GM23338 (cell line): ENCODE measurements around the gene PPP4R2. TPM values are rescaled to one million over a fixed set of nuclear protein-coding genes. Genes with fewer than 3 reads are reported as not detected.

Experiments used
- ATAC-seq: fragments of 200-7000 bp; cut with Tn5 transposase; 3 replicates; pipeline ENCODE4 v1.9.1; 2020
- DNase-seq: peaks from one replicate; pipeline ENCODE4 v3.0.0-alpha.2; 2015; ENCODE audit warnings: low spot score
- H2AFZ ChIP-seq: fragments of 200-600 bp; sonication (generic); 2 replicates; pipeline ENCODE4 v1.8.0; 2016; ENCODE audit warnings: antibody characterized with exemption, mild to moderate bottlenecking, moderate library complexity
- H3F3A ChIP-seq: fragments of 200-600 bp; sonication (generic); replicated peaks from 2 replicates; pipeline ENCODE4 v1.8.0; 2017; ENCODE audit warnings: antibody characterized with exemption, mixed run types, low read depth
- H3K27ac ChIP-seq: fragments of 200-600 bp; sonication (generic); 2 replicates; pipeline ENCODE4 v1.6.1; 2016; ENCODE audit warnings: low read depth
- H3K27me3 ChIP-seq: fragments of 200-600 bp; sonication (generic); 2 replicates; pipeline ENCODE4 v1.8.0; 2016; ENCODE audit warnings: mild to moderate bottlenecking, mixed run types, moderate library complexity; ENCODE audit not compliant: insufficient read depth
- H3K36me3 ChIP-seq: fragments of 200-600 bp; sonication (generic); 2 replicates; pipeline ENCODE4 v1.8.0; 2016; ENCODE audit warnings: mild to moderate bottlenecking; ENCODE audit not compliant: insufficient read depth
- H3K4me1 ChIP-seq: fragments of 200-600 bp; sonication (generic); 2 replicates; pipeline ENCODE4 v1.8.0; 2016; ENCODE audit warnings: mild to moderate bottlenecking, moderate library complexity; ENCODE audit not compliant: insufficient read depth
- H3K4me2 ChIP-seq: fragments of 200-600 bp; sonication (generic); 2 replicates; pipeline ENCODE4 v1.7.1; 2017; ENCODE audit warnings: mixed run types
- H3K4me3 ChIP-seq: fragments of 200-600 bp; sonication (generic); 2 replicates; pipeline ENCODE4 v1.6.1; 2016; ENCODE audit warnings: mixed run types
- H3K79me2 ChIP-seq: fragments of 200-600 bp; sonication (generic); replicated peaks from 2 replicates; pipeline ENCODE4 v1.8.0; 2017; ENCODE audit warnings: mild to moderate bottlenecking; ENCODE audit not compliant: insufficient read depth
- H3K9me2 ChIP-seq: fragments of 200-600 bp; sonication (generic); 2 replicates; pipeline ENCODE4 v1.8.0; 2017; ENCODE audit not compliant: insufficient read depth
- H4K20me1 ChIP-seq: fragments of 200-600 bp; sonication (generic); replicated peaks from 2 replicates; pipeline ENCODE4 v1.8.0; 2017; ENCODE audit warnings: mild to moderate bottlenecking; ENCODE audit not compliant: insufficient read depth
- H3K27ac Mint-ChIP-seq: 2 replicates; pipeline ENCODE4 v1.8.0; 2020; ENCODE audit warnings: inconsistent platforms, mild to moderate bottlenecking, moderate library complexity, mixed read lengths
- H3K27me3 Mint-ChIP-seq: 3 replicates; pipeline ENCODE4 v1.8.0; 2022; ENCODE audit warnings: low read depth, mild to moderate bottlenecking, moderate library complexity, mixed read lengths, inconsistent platforms; ENCODE audit not compliant: insufficient read depth, poor library complexity
- H3K36me3 Mint-ChIP-seq: 3 replicates; pipeline ENCODE4 v1.8.0; 2021; ENCODE audit warnings: low read depth, mild to moderate bottlenecking, inconsistent platforms, moderate library complexity, mixed read lengths
- H3K4me1 Mint-ChIP-seq: 3 replicates; pipeline ENCODE4 v1.8.0; 2020; ENCODE audit warnings: mild to moderate bottlenecking, inconsistent platforms, mixed read lengths
- H3K4me3 Mint-ChIP-seq: 3 replicates; pipeline ENCODE4 v1.8.0; 2021; ENCODE audit warnings: moderate library complexity, mild to moderate bottlenecking, inconsistent platforms, mixed read lengths
- H3K9me3 Mint-ChIP-seq: 3 replicates; pipeline ENCODE4 v1.8.0; 2020; ENCODE audit warnings: moderate library complexity, mild to moderate bottlenecking, inconsistent platforms, mixed read lengths
- CREB1 ChIP-seq: fragments of 250-450 bp; sonication (Bioruptor Pico); IDR thresholded peaks from 2 replicates; pipeline ENCODE4 v1.5.0; 2020; ENCODE audit warnings: low read depth, mild to moderate bottlenecking, moderate library complexity
- CTCF ChIP-seq, 2 experiments: fragments of 200-600 bp in 1 of 2; sonication (generic) in 1 of 2; conservative IDR thresholded peaks; 2 replicates each; pipeline versions ENCODE4 v1.5.1 to v1.6.1; 2016 to 2017; ENCODE audit warnings: antibody characterized with exemption in 2 of 2, low read depth in 2 of 2, mild to moderate bottlenecking in 2 of 2, moderate library complexity in 1 of 2
- ETS1 ChIP-seq: IDR thresholded peaks from 2 replicates; pipeline ENCODE4 v1.6.1; 2016; ENCODE audit warnings: antibody characterized with exemption
- EZH2phosphoT487 ChIP-seq: fragments of 200-600 bp; sonication (generic); IDR thresholded peaks from one replicate; pipeline ENCODE4 v1.8.1; 2018; ENCODE audit warnings: antibody characterized with exemption; ENCODE audit not compliant: unreplicated experiment
- POLR2AphosphoS5 ChIP-seq: IDR thresholded peaks from 2 replicates; pipeline ENCODE4 v1.6.1; 2016; ENCODE audit warnings: antibody characterized with exemption, low read depth
- STAT1 ChIP-seq: IDR thresholded peaks from one replicate; pipeline ENCODE4 v1.6.1; 2016; ENCODE audit warnings: antibody characterized with exemption; ENCODE audit not compliant: unreplicated experiment
- ZNF114 ChIP-seq: fragments of 250-450 bp; sonication (Bioruptor Pico); IDR thresholded peaks from 2 replicates; pipeline ENCODE4 v1.5.0; 2020; ENCODE audit warnings: mild to moderate bottlenecking, moderate library complexity
- ZNF331 ChIP-seq: fragments of 250-450 bp; sonication (Bioruptor Pico); IDR thresholded peaks from 2 replicates; pipeline ENCODE4 v1.5.0; 2020; ENCODE audit warnings: low read depth, mild to moderate bottlenecking, moderate library complexity
- polyA plus RNA-seq: library from polyadenylated mRNA; unstranded; fragments of >200 nt; fragmentation: Nextera tagmentation; extraction: Ambion mirVana; gene quantifications from 2 replicates; pipeline ENCODE4 v1.2.1, GENCODE V29; 2016
- total RNA-seq: library from RNA; depleted of rRNA; stranded (reverse); fragments of >200 nt; shearing (Covaris generic); gene quantifications from 2 replicates; pipeline ENCODE4 v1.2.3, GENCODE V29; 2014
- TF ChIP-seq, protein P1 (sequence below): IDR thresholded peaks from one replicate; pipeline ENCODE4 v1.6.1; 2018; ENCODE audit warnings: antibody characterized with exemption; ENCODE audit not compliant: unreplicated experiment

PPP4R2 gene
- total and polyA plus RNA-seq, 2 experiments from 2014 or later, result 62.7 to 117 TPM

- TF ChIP-seq, protein P1, sequence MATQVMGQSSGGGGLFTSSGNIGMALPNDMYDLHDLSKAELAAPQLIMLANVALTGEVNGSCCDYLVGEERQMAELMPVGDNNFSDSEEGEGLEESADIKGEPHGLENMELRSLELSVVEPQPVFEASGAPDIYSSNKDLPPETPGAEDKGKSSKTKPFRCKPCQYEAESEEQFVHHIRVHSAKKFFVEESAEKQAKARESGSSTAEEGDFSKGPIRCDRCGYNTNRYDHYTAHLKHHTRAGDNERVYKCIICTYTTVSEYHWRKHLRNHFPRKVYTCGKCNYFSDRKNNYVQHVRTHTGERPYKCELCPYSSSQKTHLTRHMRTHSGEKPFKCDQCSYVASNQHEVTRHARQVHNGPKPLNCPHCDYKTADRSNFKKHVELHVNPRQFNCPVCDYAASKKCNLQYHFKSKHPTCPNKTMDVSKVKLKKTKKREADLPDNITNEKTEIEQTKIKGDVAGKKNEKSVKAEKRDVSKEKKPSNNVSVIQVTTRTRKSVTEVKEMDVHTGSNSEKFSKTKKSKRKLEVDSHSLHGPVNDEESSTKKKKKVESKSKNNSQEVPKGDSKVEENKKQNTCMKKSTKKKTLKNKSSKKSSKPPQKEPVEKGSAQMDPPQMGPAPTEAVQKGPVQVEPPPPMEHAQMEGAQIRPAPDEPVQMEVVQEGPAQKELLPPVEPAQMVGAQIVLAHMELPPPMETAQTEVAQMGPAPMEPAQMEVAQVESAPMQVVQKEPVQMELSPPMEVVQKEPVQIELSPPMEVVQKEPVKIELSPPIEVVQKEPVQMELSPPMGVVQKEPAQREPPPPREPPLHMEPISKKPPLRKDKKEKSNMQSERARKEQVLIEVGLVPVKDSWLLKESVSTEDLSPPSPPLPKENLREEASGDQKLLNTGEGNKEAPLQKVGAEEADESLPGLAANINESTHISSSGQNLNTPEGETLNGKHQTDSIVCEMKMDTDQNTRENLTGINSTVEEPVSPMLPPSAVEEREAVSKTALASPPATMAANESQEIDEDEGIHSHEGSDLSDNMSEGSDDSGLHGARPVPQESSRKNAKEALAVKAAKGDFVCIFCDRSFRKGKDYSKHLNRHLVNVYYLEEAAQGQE, result no peak
- TF ChIP-seq EZH2phosphoT487 (no peak), ZNF114 (CRISPR knock-in tag) (no peak)
Observed at GRCh38 chr3:73043414-73043813, 46.8 kb downstream of the PPP4R2 start (continued).

- H3K36me3 Mint-ChIP-seq, result peaks cover 25% of the 10 kb centered on the region; the same call in 2 of the 3 replicates
- H3K27me3 ChIP-seq, result no peaks in the 10 kb centered on the region
- H3K27ac Mint-ChIP-seq, result 0 out of 2 replicates have a peak overlapping the region, but pooled peaks have one; percentile 65
- TF ChIP-seq POLR2AphosphoS5 (no peak), ZNF331 (CRISPR knock-in tag) (no peak)
- peaks cover 53% of the 10 kb centered on the region for H3K4me1 ChIP-seq
- H3K36me3 ChIP-seq, result no peaks in the 10 kb centered on the region
- peak overlapping the region; percentile 28 for H3K27ac ChIP-seq
- H2AFZ ChIP-seq, result no peak overlapping the region
- H3F3A ChIP-seq, result no peaks in the 10 kb centered on the region
- ATAC-seq (peak; percentile 40), DNase-seq (no peak)
- H3K79me2 ChIP-seq, result no peaks in the 10 kb centered on the region; the same call in 1 of the 2 replicates
- no peak overlapping the region for H3K4me3 Mint-ChIP-seq
- H3K4me1 Mint-ChIP-seq, result peaks cover 62% of the 10 kb centered on the region
- H3K4me3 ChIP-seq, result no peak overlapping the region
- no peaks in the 10 kb centered on the region for H3K27me3 Mint-ChIP-seq
- H4K20me1 ChIP-seq, result peaks cover 54% of the 10 kb centered on the region
- H3K9me3 Mint-ChIP-seq, result no peaks in the 10 kb centered on the region
- no peak overlapping the region for H3K4me2 ChIP-seq
- H3K9me2 ChIP-seq, result no peaks in the 10 kb centered on the region
Observed at GRCh38 chr3:73045391-73045790, 48.8 kb downstream of the PPP4R2 start.

DNA sequence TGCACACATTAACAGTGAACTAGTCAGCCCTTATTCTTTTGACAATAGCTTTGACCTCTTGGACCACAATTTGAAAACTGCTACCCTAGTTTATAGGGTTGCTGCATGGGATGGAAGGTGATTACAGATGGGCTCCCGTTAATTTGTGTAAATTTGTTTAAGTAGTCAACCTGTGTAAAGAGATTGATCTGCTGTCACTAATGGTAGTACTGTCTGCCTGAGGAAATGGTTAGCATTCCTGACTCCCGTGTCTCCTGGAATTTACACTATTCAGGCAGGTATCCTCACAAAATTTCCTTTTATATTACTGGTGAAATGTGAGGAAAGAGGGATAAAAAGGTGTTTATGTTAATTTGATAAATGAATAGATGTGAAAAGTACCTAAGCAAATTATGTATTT, 49.6 kb downstream of the PPP4R2 start:
- Mint-ChIP-seq H3K36me3 (peaks cover 32% of the 10 kb centered on the region; the same call in 2 of the 3 replicates), H3K4me3 (no peak overlapping the region), H3K9me3 (no peaks in the 10 kb centered on the region), H3K4me1 (peaks cover 55% of the 10 kb centered on the region), H3K27ac (peak overlapping the region; percentile 30; the same call in 1 of the 2 replicates), H3K27me3 (no peaks in the 10 kb centered on the region)
- peak overlapping the region; percentile 28; the same call in 1 of the 2 replicates for H3K27ac ChIP-seq
- no peaks in the 10 kb centered on the region for H3F3A ChIP-seq
- H3K27me3 ChIP-seq, result no peaks in the 10 kb centered on the region
- no peak overlapping the region for H3K4me3 ChIP-seq
- H3K36me3 ChIP-seq, result no peaks in the 10 kb centered on the region
- H2AFZ ChIP-seq, result no peak overlapping the region
- no peaks in the 10 kb centered on the region for H3K9me2 ChIP-seq
- DNase-seq (peak; percentile 63), ATAC-seq (peak; percentile 73)
- peaks cover 54% of the 10 kb centered on the region for H4K20me1 ChIP-seq
- peak overlapping the region; percentile 10; the same call in 1 of the 2 replicates for H3K4me2 ChIP-seq
- peaks cover 45% of the 10 kb centered on the region for H3K4me1 ChIP-seq
- H3K79me2 ChIP-seq, result no peaks in the 10 kb centered on the region; the same call in 1 of the 2 replicates
- TF ChIP-seq CTCF (conservative IDR thresholded peaks at IDR 0.05; ENCODE audit: low read depth in 2 of 2) (no peak), EZH2phosphoT487 (no peak), ETS1 (no peak), STAT1 (no peak), ZNF114 (CRISPR knock-in tag) (no peak), POLR2AphosphoS5 (no peak), CREB1 (CRISPR knock-in tag) (no peak)
